WTC11 (cell line): ENCODE data around the gene RHOA. TPM values are rescaled to one million over a fixed set of nuclear protein-coding genes. Genes with fewer than 3 reads are reported as not detected.

Experiments
- ATAC-seq: fragments of 200-7000 bp; cut with Tn5 transposase; 2 replicates; pipeline ENCODE4 v1.10.0; 2021; ENCODE audit warnings: mild to moderate bottlenecking, moderate library complexity
- CTCF ChIA-PET: fragments of 300-600 bp; sonication (Branson Sonifier 250); formaldehyde crosslinking; loops from one replicate; lab custom pipeline; 2021; ENCODE audit warnings: antibody characterized with exemption; lab: Charles Lee
- POLR2A ChIA-PET: fragments of 350-600 bp; sonication (Branson Sonifier 250); formaldehyde crosslinking; loops from one replicate; lab custom pipeline; 2021; ENCODE audit warnings: antibody characterized with exemption; lab: Charles Lee
- DNase-seq: peaks from one replicate; pipeline ENCODE4 v3.0.0; 2021; ENCODE audit warnings: low spot score
- H3K27ac Mint-ChIP-seq: 2 replicates; pipeline ENCODE4 v1.8.0; 2021; ENCODE audit warnings: mixed read lengths
- H3K27me3 Mint-ChIP-seq: 2 replicates; pipeline ENCODE4 v1.8.0; 2021; ENCODE audit warnings: low read depth, mild to moderate bottlenecking, moderate library complexity, mixed read lengths
- H3K36me3 Mint-ChIP-seq: 2 replicates; pipeline ENCODE4 v1.8.0; 2021; ENCODE audit warnings: mixed read lengths
- H3K4me1 Mint-ChIP-seq: 2 replicates; pipeline ENCODE4 v1.8.0; 2022; ENCODE audit warnings: mixed read lengths
- H3K4me3 Mint-ChIP-seq: 2 replicates; pipeline ENCODE4 v1.8.0; 2021; ENCODE audit warnings: mild to moderate bottlenecking, moderate library complexity, mixed read lengths
- H3K9me3 Mint-ChIP-seq: 2 replicates; pipeline ENCODE4 v1.8.0; 2021; ENCODE audit warnings: mixed read lengths
- AR ChIP-seq: fragments of 250-450 bp; sonication (Bioruptor Pico); IDR thresholded peaks from 2 replicates; pipeline ENCODE4 v1.9.0; 2021; ENCODE audit warnings: mild to moderate bottlenecking
- ATF6 ChIP-seq: sonication (generic); formaldehyde crosslinking; IDR thresholded peaks from 2 replicates; pipeline ENCODE4 v1.8.1; 2023; ENCODE audit warnings: mild to moderate bottlenecking, missing genetic modification reagents
- EMX1 ChIP-seq: fragments of 250-450 bp; sonication (Bioruptor Pico); IDR thresholded peaks from 2 replicates; pipeline ENCODE4 v1.8.0; 2021; ENCODE audit warnings: mild to moderate bottlenecking
- FOXJ3 ChIP-seq: sonication (generic); formaldehyde crosslinking; IDR thresholded peaks from 2 replicates; pipeline ENCODE4 v1.9.0; 2021; ENCODE audit warnings: missing genetic modification reagents, mild to moderate bottlenecking, borderline replicate concordance
- FOXK1 ChIP-seq: sonication (generic); formaldehyde crosslinking; IDR thresholded peaks from 2 replicates; pipeline ENCODE4 v1.8.0; 2022; ENCODE audit warnings: mild to moderate bottlenecking, moderate library complexity, missing genetic modification reagents
- KAT7 ChIP-seq: sonication (generic); formaldehyde crosslinking; IDR thresholded peaks from 2 replicates; pipeline ENCODE4 v1.8.1; 2023; ENCODE audit warnings: missing genetic modification reagents, mild to moderate bottlenecking, borderline replicate concordance
- NFYB ChIP-seq: sonication (generic); formaldehyde crosslinking; conservative IDR thresholded peaks from 2 replicates; pipeline ENCODE4 v1.8.0; 2022; ENCODE audit warnings: low read depth, missing genetic modification reagents
- RELA ChIP-seq: sonication (generic); formaldehyde crosslinking; IDR thresholded peaks from 2 replicates; pipeline ENCODE4 v1.8.1; 2022; ENCODE audit warnings: missing genetic modification reagents, mild to moderate bottlenecking, borderline replicate concordance
- RORB ChIP-seq: fragments of 250-450 bp; sonication (Bioruptor Pico); IDR thresholded peaks from 2 replicates; pipeline ENCODE4 v1.9.0; 2021; ENCODE audit warnings: mild to moderate bottlenecking
- SP1 ChIP-seq: sonication (generic); formaldehyde crosslinking; conservative IDR thresholded peaks from 2 replicates; pipeline ENCODE4 v1.8.1; 2022; ENCODE audit warnings: missing genetic modification reagents
- ZNF396 ChIP-seq: fragments of 250-450 bp; sonication (Bioruptor Pico); IDR thresholded peaks from 2 replicates; pipeline ENCODE4 v1.8.0; 2021; ENCODE audit warnings: mild to moderate bottlenecking, moderate library complexity, borderline replicate concordance
- ZNF416 ChIP-seq: fragments of 250-450 bp; sonication (Bioruptor Pico); IDR thresholded peaks from 2 replicates; pipeline ENCODE4 v1.9.0; 2021; ENCODE audit warnings: mild to moderate bottlenecking, inconsistent platforms
- ZNF425 ChIP-seq: fragments of 250-450 bp; sonication (Bioruptor Pico); conservative IDR thresholded peaks from 2 replicates; pipeline ENCODE4 v1.9.0; 2021; ENCODE audit warnings: mild to moderate bottlenecking
- total RNA-seq: library from RNA; stranded (reverse); gene quantifications from 3 replicates; pipeline ENCODE4 v1.2.3, GENCODE V29; 2021
- TF ChIP-seq, protein P1 (sequence below): sonication (generic); formaldehyde crosslinking; IDR thresholded peaks from 2 replicates; pipeline ENCODE4 v1.8.1; 2023; ENCODE audit warnings: mild to moderate bottlenecking, missing genetic modification reagents, moderate library complexity

The RHOA gene
- total RNA-seq, 1 experiment from 2014 or later: 367 TPM

DNA sequence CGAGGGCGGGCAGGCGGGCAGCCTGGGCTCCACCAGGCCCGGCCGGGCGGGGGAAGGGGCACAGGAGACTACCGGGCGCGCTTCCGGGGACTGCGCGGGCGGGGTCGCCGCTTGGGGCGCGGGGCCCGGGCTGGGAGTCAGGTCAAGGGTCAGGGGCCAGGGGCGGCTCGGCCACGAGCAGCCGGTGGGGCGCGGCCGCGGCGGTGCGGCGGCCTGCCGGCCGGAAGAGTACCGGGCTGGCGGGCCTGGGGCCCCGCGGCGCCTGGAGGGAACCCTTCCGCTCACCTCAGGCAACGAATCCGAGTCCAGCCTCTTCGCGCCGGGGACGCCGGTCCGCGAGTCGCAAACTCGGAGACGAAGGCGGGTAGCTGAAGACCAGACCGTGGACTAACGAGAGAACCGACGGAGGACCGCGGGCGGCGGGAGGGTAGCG lies 225 bp downstream of the RHOA start (continued):
- TF ChIP-seq RELA (CRISPR knock-in tag) (no peak), FOXJ3 (CRISPR knock-in tag) (no peak), KAT7 (CRISPR knock-in tag) (no peak), AR (CRISPR knock-in tag) (no peak), ZNF396 (CRISPR knock-in tag) (no peak), NFYB (CRISPR knock-in tag) (no peak)
- TF ChIP-seq, all 79 proteins: peak for 9

- peak overlapping the region; percentile 97 for H3K4me3 Mint-ChIP-seq
- POLR2A ChIA-PET: interaction anchor here (0.6 to 2.2 kb wide), 6 partner anchors 12 to 1751 kb away, joined by 3 to 16 read pairs (median 7); partner anchors contain the start of genes NICN1, QRICH1 and USP4
- ATAC-seq (no peak), DNase-seq (no peak)
- CTCF ChIA-PET: interaction anchor here (0.7 to 2.3 kb wide), 5 partner anchors 11 to 240 kb away, joined by 3 to 15 read pairs (median 5); partner anchors contain the start of genes AMT, KLHDC8B and USP4
- TF ChIP-seq ATF6 (CRISPR knock-in tag) (no peak), EMX1 (CRISPR knock-in tag) (0 out of 2 replicates have a peak, but pooled peaks have one; percentile 13), ZNF416 (no peak), ZNF425 (no peak), FOXK1 (CRISPR knock-in tag) (no peak), FOXJ3 (CRISPR knock-in tag) (no peak), SP1 (CRISPR knock-in tag) (no peak), RORB (CRISPR knock-in tag) (no peak)
- TF ChIP-seq, protein P1, sequence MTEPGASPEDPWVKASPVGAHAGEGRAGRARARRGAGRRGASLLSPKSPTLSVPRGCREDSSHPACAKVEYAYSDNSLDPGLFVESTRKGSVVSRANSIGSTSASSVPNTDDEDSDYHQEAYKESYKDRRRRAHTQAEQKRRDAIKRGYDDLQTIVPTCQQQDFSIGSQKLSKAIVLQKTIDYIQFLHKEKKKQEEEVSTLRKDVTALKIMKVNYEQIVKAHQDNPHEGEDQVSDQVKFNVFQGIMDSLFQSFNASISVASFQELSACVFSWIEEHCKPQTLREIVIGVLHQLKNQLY (CRISPR knock-in tag): no peak
- H3K36me3 Mint-ChIP-seq: peaks cover 4% of the 10 kb centered on the region; the same call in 1 of the 2 replicates
- H3K4me1 Mint-ChIP-seq: peaks cover 40% of the 10 kb centered on the region
- peak overlapping the region; percentile 97 for H3K27ac Mint-ChIP-seq
- no peaks in the 10 kb centered on the region for H3K9me3 Mint-ChIP-seq
- H3K27me3 Mint-ChIP-seq: no peaks in the 10 kb centered on the region
Measured at GRCh38 chr3:49410846-49411534, 786 bp downstream of the RHOA start.
